Erythroblast (primary cell): ENCODE measurements around the gene RPL11.

Experiments used
- GATA1 ChIP-seq: IDR thresholded peaks from 2 replicates; pipeline ENCODE4 v1.6.1; 2011; ENCODE audit warnings: low read depth, mild to moderate bottlenecking, control low read depth, low read length, moderate library complexity
- POLR2A ChIP-seq: IDR thresholded peaks from 2 replicates; pipeline ENCODE4 v1.6.1; 2011; ENCODE audit warnings: mild to moderate bottlenecking, low read length

DNA sequence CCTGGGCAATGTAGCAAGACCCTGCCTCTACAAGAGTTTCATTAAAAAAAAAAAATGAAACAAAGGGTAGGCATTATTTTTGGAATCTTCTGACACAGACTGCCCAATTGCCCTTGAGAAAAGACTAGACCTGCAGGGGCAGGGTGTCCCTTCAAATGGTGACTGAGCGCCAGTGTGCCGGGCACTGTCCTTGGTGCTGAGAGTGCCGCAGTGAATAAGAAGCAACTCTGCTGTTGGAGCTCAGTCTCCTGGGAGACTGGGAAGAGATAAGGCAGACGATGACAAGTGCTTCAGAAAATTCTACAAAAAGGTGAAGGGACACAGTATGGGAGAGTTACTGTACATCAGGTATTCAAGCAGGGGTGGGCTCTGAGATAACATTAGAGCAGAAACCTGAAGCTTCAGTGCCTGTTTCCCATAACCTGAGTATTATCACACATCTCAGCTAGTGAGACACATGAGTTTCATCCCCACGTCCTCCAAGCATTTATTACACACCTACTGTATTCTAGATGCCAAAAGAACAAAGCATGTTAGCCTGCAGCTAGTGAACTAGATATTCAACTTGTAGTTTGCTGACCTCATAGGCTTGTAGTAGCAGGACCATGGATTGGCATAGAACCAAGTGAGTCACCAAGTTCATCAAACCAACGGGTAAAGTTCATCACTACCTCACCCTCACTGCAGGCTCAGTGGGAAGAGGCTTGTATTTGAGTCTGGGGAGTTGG lies 18.4 kb upstream of the RPL11 start:
- TF ChIP-seq POLR2A (no peak), GATA1 (no peak)
